Endothelial cell of umbilical vein (primary cell): ENCODE data around the gene SLC36A4. TPM values are rescaled to one million over a fixed set of nuclear protein-coding genes. Genes with fewer than 3 reads are reported as not detected.

Experiments
- BruUV-seq: library from RNA; stranded (reverse); fragments of 400-500 nt; replicated peaks from 2 replicates; lab custom pipeline; 2021; lab: Mats Ljungman, UMichigan
- CTCF ChIA-PET: fragments of 300-600, 350-600 bp; sonication (Branson Sonifier 250); formaldehyde crosslinking; loops from one replicate; lab custom pipeline; 2021; ENCODE audit warnings: antibody characterized with exemption, inconsistent platforms; lab: Charles Lee
- POLR2A ChIA-PET: fragments of 300-600, 350-600 bp; sonication (Branson Sonifier 250); formaldehyde crosslinking; loops from one replicate; lab custom pipeline; 2021; ENCODE audit warnings: antibody characterized with exemption, inconsistent platforms; lab: Charles Lee
- DNase-seq: peaks from one replicate; pipeline ENCODE4 v3.0.0-alpha.2; 2011; ENCODE audit warnings: low read depth, low spot score
- FAIRE-seq: peaks from 2 replicates; lab custom pipeline; 2011; peaks lifted over from hg19 to GRCh38; lab: Jason Lieb, UNC
- H2AFZ ChIP-seq: 2 replicates; pipeline ENCODE4 v1.6.0; 2012; ENCODE audit warnings: low read depth, low read length, control low read depth, inconsistent platforms
- H3K27ac ChIP-seq: 2 replicates; pipeline ENCODE4 v1.5.1; 2011; ENCODE audit warnings: low read depth, mild to moderate bottlenecking, control low read depth, low read length, moderate library complexity; ENCODE audit not compliant: insufficient read depth
- H3K27me3 ChIP-seq, 2 experiments: 2 replicates each; pipeline versions ENCODE4 v1.6.0 to v1.6.1; 2011; ENCODE audit warnings: low read length in 2 of 2, mixed read lengths in 1 of 2; ENCODE audit not compliant: control insufficient read depth in 2 of 2, insufficient read depth in 2 of 2
- H3K36me3 ChIP-seq, 2 experiments: 2 replicates in 1 of 2; 3 replicates in 1 of 2; pipeline ENCODE4 v1.5.1; 2011; ENCODE audit warnings: low read length in 2 of 2, mild to moderate bottlenecking in 1 of 2, moderate library complexity in 1 of 2; ENCODE audit not compliant: control insufficient read depth in 2 of 2, insufficient read depth in 2 of 2; ENCODE audit errors: extremely low read depth in 1 of 2
- H3K4me1 ChIP-seq: 3 replicates; pipeline ENCODE4 v1.5.1; 2011; ENCODE audit warnings: mild to moderate bottlenecking, low read length; ENCODE audit not compliant: control insufficient read depth, insufficient read depth; ENCODE audit errors: extremely low read depth
- H3K4me2 ChIP-seq: 2 replicates; pipeline ENCODE4 v1.6.1; 2011; ENCODE audit warnings: low read length, control low read depth, mixed read lengths; ENCODE audit not compliant: insufficient read depth
- H3K4me3 ChIP-seq, 3 experiments: fragments of 200-600 bp in 1 of 3; sonication (generic), shearing (Covaris generic) in 1 of 3; replicated peaks in 1 of 3; 2 replicates each; pipeline ENCODE4 v1.5.1; 2011 to 2016; ENCODE audit warnings: control low read depth in 3 of 3, low read length in 3 of 3, mild to moderate bottlenecking in 2 of 3, inconsistent platforms in 1 of 3, low read depth in 1 of 3, moderate library complexity in 1 of 3; ENCODE audit not compliant: insufficient read depth in 1 of 3
- H3K79me2 ChIP-seq: 2 replicates; pipeline ENCODE4 v1.6.0; 2012; ENCODE audit warnings: low read length, inconsistent platforms; ENCODE audit not compliant: control insufficient read depth, insufficient read depth
- H3K9ac ChIP-seq: replicated peaks from 2 replicates; pipeline ENCODE3; 2011; ENCODE audit warnings: low read length, control low read depth; ENCODE audit not compliant: insufficient read depth; ENCODE audit errors: extremely low read depth
- H3K9me1 ChIP-seq: replicated peaks from 3 replicates; pipeline ENCODE4 v1.6.0; 2011; ENCODE audit warnings: mild to moderate bottlenecking, low read length; ENCODE audit not compliant: control insufficient read depth, insufficient read depth; ENCODE audit errors: extremely low read depth
- H3K9me3 ChIP-seq: replicated peaks from 2 replicates; pipeline ENCODE4 v1.5.1; 2012; ENCODE audit warnings: low read length, inconsistent platforms; ENCODE audit not compliant: control insufficient read depth, insufficient read depth
- H4K20me1 ChIP-seq: replicated peaks from 2 replicates; pipeline ENCODE3; 2011; ENCODE audit warnings: mild to moderate bottlenecking, low read length; ENCODE audit not compliant: control insufficient read depth, insufficient read depth; ENCODE audit errors: extremely low read depth
- EZH2 ChIP-seq: IDR thresholded peaks from 2 replicates; pipeline ENCODE4 v1.6.1; 2012; ENCODE audit warnings: borderline replicate concordance, low read depth, mild to moderate bottlenecking, moderate library complexity, low read length, inconsistent platforms; ENCODE audit not compliant: severe bottlenecking
- FOS ChIP-seq: IDR thresholded peaks from 2 replicates; pipeline ENCODE4 v1.6.1; 2011; ENCODE audit warnings: mild to moderate bottlenecking, low read length, moderate library complexity, borderline replicate concordance; ENCODE audit not compliant: insufficient read depth
- GATA2 ChIP-seq: IDR thresholded peaks from 2 replicates; pipeline ENCODE4 v1.7.0; 2011; ENCODE audit warnings: low read depth, mild to moderate bottlenecking, moderate library complexity, mixed read lengths, low read length; ENCODE audit not compliant: insufficient read length, insufficient read depth
- JUN ChIP-seq: IDR thresholded peaks from 2 replicates; pipeline ENCODE4 v1.6.1; 2011; ENCODE audit warnings: borderline replicate concordance, low read depth; ENCODE audit not compliant: insufficient read length, insufficient read depth
- MYC ChIP-seq: IDR thresholded peaks from one replicate; pipeline ENCODE4 v1.6.1; 2011; ENCODE audit warnings: mild to moderate bottlenecking, low read depth, low read length
- POLR2A ChIP-seq: IDR thresholded peaks from 2 replicates; pipeline ENCODE4 v1.6.1; 2012; ENCODE audit warnings: low read depth, mild to moderate bottlenecking, control low read depth, low read length
- POLR2AphosphoS5 ChIP-seq: IDR thresholded peaks from 2 replicates; pipeline ENCODE4 v1.6.1; 2012; ENCODE audit warnings: low read depth, mild to moderate bottlenecking, control low read depth, low read length, moderate library complexity; ENCODE audit not compliant: insufficient read depth
- dilution Hi-C: fragments of 300-500 bp; cut with MboI; formaldehyde crosslinking; loops from one replicate; pipeline ENCODE4 v1.15.0; 2019; ENCODE audit warnings: low sequenced_read_pairs; ENCODE audit not compliant: extremely low pct_ligation_motif_present
- intact Hi-C: fragments of 100-400 bp; cut with micrococcal nuclease; formaldehyde crosslinking; loops from one replicate; pipeline ENCODE4 v1.10.0; 2022
- polyA plus RNA-seq, 4 experiments: library from polyadenylated mRNA; depleted of rRNA in 3 of 4; stranded (reverse) in 3 of 4; unstranded in 1 of 4; fragments of >200 nt; gene quantifications; 2 replicates each; pipeline versions ENCODE4 v1.2.1 to v1.2.3, GENCODE V29; 2011 to 2012; ENCODE audit warnings: missing spikeins in 1 of 4
- total RNA-seq: library from RNA; stranded (reverse); gene quantifications from 2 replicates; pipeline ENCODE4 v1.2.3, GENCODE V29; 2021
- TF ChIP-seq, protein P1 (sequence below), 2 donors: IDR thresholded peaks; 1 replicate in 1 of 2; 2 replicates in 1 of 2; pipeline ENCODE4 v1.5.1; 2011; ENCODE audit warnings: low read length in 2 of 2, mild to moderate bottlenecking in 2 of 2, moderate library complexity in 2 of 2, control low read depth in 1 of 2, inconsistent platforms in 1 of 2, low read depth in 1 of 2; ENCODE audit not compliant: insufficient read depth in 1 of 2; ENCODE audit errors: extremely low read depth in 1 of 2
- TF ChIP-seq, protein P2 (sequence below): IDR thresholded peaks from 2 replicates; pipeline ENCODE4 v1.6.1; 2011; ENCODE audit not compliant: insufficient read depth, insufficient read length

Gene SLC36A4
- total and polyA plus RNA-seq, 2 donors (not counting 3 experiments of a cell fraction or from before 2014, with no cell fraction given): 8.5 to 16.8 TPM

DNA sequence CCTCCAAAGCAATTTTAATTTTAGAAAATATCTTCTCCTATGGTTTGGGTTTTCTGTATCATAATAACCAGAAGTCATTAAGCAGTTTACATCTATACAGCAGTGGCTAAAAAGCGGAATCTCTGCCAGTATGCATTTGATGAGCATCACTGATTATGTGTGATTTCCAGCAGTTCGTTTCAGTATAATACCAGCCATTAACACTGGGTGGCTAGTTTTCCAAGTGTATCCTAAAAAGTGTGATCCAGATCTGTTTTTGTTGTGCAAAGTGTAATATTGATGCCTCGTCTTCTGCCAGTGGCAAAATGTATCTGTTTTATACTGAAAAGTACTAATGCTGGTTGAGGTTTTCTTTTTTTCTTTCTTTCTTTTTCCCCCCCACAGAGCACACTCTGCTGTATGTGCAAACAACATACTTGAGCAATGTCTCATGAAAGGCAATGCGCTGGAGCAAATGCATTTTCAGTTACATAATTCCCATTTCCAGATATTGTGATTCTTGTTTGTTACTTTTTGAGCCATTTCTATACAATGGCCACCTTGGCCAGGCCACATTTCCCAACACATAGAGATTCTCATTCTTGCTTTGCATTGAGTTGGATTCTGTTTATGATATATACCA lies 64.2 kb downstream of the SLC36A4 start:
- TF ChIP-seq JUN: no peak
- no peak for TF ChIP-seq GATA2
- no peak for TF ChIP-seq EZH2
- TF ChIP-seq MYC: no peak
- TF ChIP-seq, protein P1, sequence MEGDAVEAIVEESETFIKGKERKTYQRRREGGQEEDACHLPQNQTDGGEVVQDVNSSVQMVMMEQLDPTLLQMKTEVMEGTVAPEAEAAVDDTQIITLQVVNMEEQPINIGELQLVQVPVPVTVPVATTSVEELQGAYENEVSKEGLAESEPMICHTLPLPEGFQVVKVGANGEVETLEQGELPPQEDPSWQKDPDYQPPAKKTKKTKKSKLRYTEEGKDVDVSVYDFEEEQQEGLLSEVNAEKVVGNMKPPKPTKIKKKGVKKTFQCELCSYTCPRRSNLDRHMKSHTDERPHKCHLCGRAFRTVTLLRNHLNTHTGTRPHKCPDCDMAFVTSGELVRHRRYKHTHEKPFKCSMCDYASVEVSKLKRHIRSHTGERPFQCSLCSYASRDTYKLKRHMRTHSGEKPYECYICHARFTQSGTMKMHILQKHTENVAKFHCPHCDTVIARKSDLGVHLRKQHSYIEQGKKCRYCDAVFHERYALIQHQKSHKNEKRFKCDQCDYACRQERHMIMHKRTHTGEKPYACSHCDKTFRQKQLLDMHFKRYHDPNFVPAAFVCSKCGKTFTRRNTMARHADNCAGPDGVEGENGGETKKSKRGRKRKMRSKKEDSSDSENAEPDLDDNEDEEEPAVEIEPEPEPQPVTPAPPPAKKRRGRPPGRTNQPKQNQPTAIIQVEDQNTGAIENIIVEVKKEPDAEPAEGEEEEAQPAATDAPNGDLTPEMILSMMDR (IDR thresholded peaks at IDR 0.05; ENCODE audit: extremely low read depth in 1 of 2, insufficient read depth in 1 of 2, low read depth in 1 of 2, low read length in 2 of 2): no peak
- TF ChIP-seq FOS: no peak
- TF ChIP-seq, protein P2, sequence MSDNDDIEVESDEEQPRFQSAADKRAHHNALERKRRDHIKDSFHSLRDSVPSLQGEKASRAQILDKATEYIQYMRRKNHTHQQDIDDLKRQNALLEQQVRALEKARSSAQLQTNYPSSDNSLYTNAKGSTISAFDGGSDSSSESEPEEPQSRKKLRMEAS: no peak
- no peak for TF ChIP-seq POLR2A
- TF ChIP-seq POLR2AphosphoS5: no peak
- Histone ChIP-seq H3K36me3 (no peaks in the 10 kb centered on the region), H3K27me3 (no peaks in the 10 kb centered on the region), H3K4me2 (no peak overlapping the region), H3K79me2 (no peaks in the 10 kb centered on the region), H3K4me1 (no peaks in the 10 kb centered on the region), H4K20me1 (no peaks in the 10 kb centered on the region), H2AFZ (no peak overlapping the region), H3K9me3 (no peaks in the 10 kb centered on the region), H3K9ac (no peak overlapping the region), H3K4me3 (no peak overlapping the region), H3K27ac (no peak overlapping the region), H3K9me1 (no peaks in the 10 kb centered on the region)
- dilution Hi-C loops (no loop called here), intact Hi-C loops (loop anchor here (5.0 kb wide), 1 partner anchor 519 kb away; no protein-coding TSS in a partner anchor)
- no peak for DNase-seq
- FAIRE-seq: no peak
- ChIA-PET POLR2A (no interaction called here), CTCF (interaction anchor here (3.5 kb wide), 1 partner anchor 12 kb away, joined by 23 read pairs; no protein-coding TSS in a partner anchor)
- no TSS peak for BruUV-seq
